DMS153 (cell line): ENCODE results near the gene TMEM179B.

Source experiments
- DNase-seq: peaks from one replicate; lab custom pipeline; 2025; lab: John Stamatoyannopoulos, UW

Gene TMEM179B

GRCh38 chr11:62832336-62833234 is 45.4 kb downstream of the TMEM179B start, which contains the start of gene TEX54:
TEX54 (minus strand) TSS chr11:62832841.
- DNase-seq: no peak

- DNase-seq: no peak
Observed at GRCh38 chr11:62835336-62835735, 48.1 kb downstream of the TMEM179B start.

- peak; percentile 76 for DNase-seq
Observed at GRCh38 chr11:62839050-62839945, 52.1 kb downstream of the TMEM179B start, which contains the start of gene WDR74. WDR74 (minus strand) TSS chr11:62839590; CDS start chr11:62839570, 20 bp downstream.
